IgD-negative memory B cell (primary cell): ENCODE measurements around the gene CYP2D6. TPM values are rescaled to one million over a fixed set of nuclear protein-coding genes. Genes with fewer than 3 reads are reported as not detected.

ENCODE experiments used
- H3K27ac Mint-ChIP-seq, 3 donors: one replicate each; pipeline ENCODE4 v1.8.0; 2020 to 2022; ENCODE audit warnings: mild to moderate bottlenecking in 3 of 3, mixed read lengths in 3 of 3, moderate library complexity in 1 of 3
- H3K27me3 Mint-ChIP-seq: one replicate; pipeline ENCODE4 v1.8.0; 2021; ENCODE audit warnings: mixed read lengths
- H3K36me3 Mint-ChIP-seq: one replicate; pipeline ENCODE4 v1.8.0; 2020; ENCODE audit warnings: mild to moderate bottlenecking, mixed read lengths
- H3K4me1 Mint-ChIP-seq, 3 donors: one replicate each; pipeline ENCODE4 v1.8.0; 2020 to 2022; ENCODE audit warnings: mixed read lengths in 3 of 3, mild to moderate bottlenecking in 1 of 3
- H3K4me3 Mint-ChIP-seq, 4 donors: one replicate each; pipeline ENCODE4 v1.8.0; 2020 to 2022; ENCODE audit warnings: mild to moderate bottlenecking in 4 of 4, mixed read lengths in 4 of 4, moderate library complexity in 3 of 4
- H3K9me3 Mint-ChIP-seq, 3 donors: one replicate each; pipeline ENCODE4 v1.8.0; 2020 to 2021; ENCODE audit warnings: mixed read lengths in 3 of 3, mild to moderate bottlenecking in 1 of 3
- polyA plus RNA-seq: library from polyadenylated mRNA; unstranded; fragments of 300-500 nt; fragmentation: Illumina TruSeq; gene quantifications from one replicate; pipeline ENCODE4 v1.2.3, GENCODE V29; 2021

CYP2D6 gene
- polyA plus RNA-seq, 1 donor from 2014 or later = not detected

GRCh38 chr22:42164901-42165300 lies 34.3 kb upstream of the CYP2D6 start:
- Mint-ChIP-seq H3K9me3 (no peaks in the 10 kb centered on the region), H3K4me3 (peak overlapping the region in 1 of 4 donors; percentile 20), H3K36me3 (no peaks in the 10 kb centered on the region), H3K27ac (no peak overlapping the region), H3K4me1 (peaks cover 3 to 6% (median 4%) of the 10 kb centered on the region in 3 donors), H3K27me3 (no peaks in the 10 kb centered on the region)

GRCh38 chr22:42163515-42163914 lies 32.9 kb upstream of the CYP2D6 start:
- Mint-ChIP-seq H3K27me3 (no peaks in the 10 kb centered on the region), H3K36me3 (no peaks in the 10 kb centered on the region), H3K4me3 (no peak overlapping the region), H3K9me3 (no peaks in the 10 kb centered on the region), H3K4me1 (no peaks in the 10 kb centered on the region), H3K27ac (no peak overlapping the region)

- no peak overlapping the region for H3K27ac Mint-ChIP-seq
- no peaks in the 10 kb centered on the region for H3K36me3 Mint-ChIP-seq
- H3K9me3 Mint-ChIP-seq = no peaks in the 10 kb centered on the region
- H3K27me3 Mint-ChIP-seq = no peaks in the 10 kb centered on the region
- no peak overlapping the region for H3K4me3 Mint-ChIP-seq
- H3K4me1 Mint-ChIP-seq = no peaks in the 10 kb centered on the region
Observed at GRCh38 chr22:42162728-42163489, 32.3 kb upstream of the CYP2D6 start.

- Mint-ChIP-seq H3K4me1 (no peaks in the 10 kb centered on the region), H3K27ac (no peak overlapping the region)
Observed at GRCh38 chr22:42160830-42161696, 30.5 kb upstream of the CYP2D6 start.

GRCh38 chr22:42160251-42160650 lies 29.6 kb upstream of the CYP2D6 start:
- Mint-ChIP-seq H3K27ac (no peak overlapping the region), H3K4me1 (no peaks in the 10 kb centered on the region), H3K9me3 (no peaks in the 10 kb centered on the region), H3K4me3 (no peak overlapping the region), H3K27me3 (no peaks in the 10 kb centered on the region), H3K36me3 (peaks cover 2% of the 10 kb centered on the region)

More at GRCh38 chr22:42160830-42161696, 30.5 kb upstream of the CYP2D6 start:
- Mint-ChIP-seq H3K36me3 (peaks cover 2% of the 10 kb centered on the region), H3K9me3 (no peaks in the 10 kb centered on the region), H3K4me3 (no peak overlapping the region), H3K27me3 (no peaks in the 10 kb centered on the region)

GRCh38 chr22:42158456-42159132 lies 28.0 kb upstream of the CYP2D6 start:
- Mint-ChIP-seq H3K4me3 (no peak overlapping the region), H3K9me3 (no peaks in the 10 kb centered on the region), H3K4me1 (no peaks in the 10 kb centered on the region), H3K27me3 (no peaks in the 10 kb centered on the region), H3K36me3 (peaks cover 2% of the 10 kb centered on the region), H3K27ac (no peak overlapping the region)

- Mint-ChIP-seq H3K27me3 (no peaks in the 10 kb centered on the region), H3K9me3 (no peaks in the 10 kb centered on the region), H3K36me3 (peaks cover 2% of the 10 kb centered on the region), H3K27ac (no peak overlapping the region), H3K4me1 (no peaks in the 10 kb centered on the region), H3K4me3 (no peak overlapping the region)
Observed at GRCh38 chr22:42156598-42156997, 26.0 kb upstream of the CYP2D6 start.

- no peaks in the 10 kb centered on the region for H3K4me1 Mint-ChIP-seq
- no peaks in the 10 kb centered on the region for H3K9me3 Mint-ChIP-seq
- H3K27ac Mint-ChIP-seq = no peak overlapping the region
- H3K36me3 Mint-ChIP-seq = peaks cover 2% of the 10 kb centered on the region
- H3K4me3 Mint-ChIP-seq = no peak overlapping the region
- no peaks in the 10 kb centered on the region for H3K27me3 Mint-ChIP-seq
Observed at GRCh38 chr22:42156121-42156520, 25.5 kb upstream of the CYP2D6 start.

GRCh38 chr22:42155053-42155543 lies 24.5 kb upstream of the CYP2D6 start:
- no peaks in the 10 kb centered on the region for H3K27me3 Mint-ChIP-seq
- H3K27ac Mint-ChIP-seq = no peak overlapping the region
- no peaks in the 10 kb centered on the region for H3K4me1 Mint-ChIP-seq
- H3K9me3 Mint-ChIP-seq = no peaks in the 10 kb centered on the region
- H3K4me3 Mint-ChIP-seq = no peak overlapping the region
- H3K36me3 Mint-ChIP-seq = peaks cover 2% of the 10 kb centered on the region

- Mint-ChIP-seq H3K36me3 (peaks cover 4% of the 10 kb centered on the region), H3K27ac (peak overlapping the region in 1 of 3 donors; percentile 66), H3K4me1 (no peaks in the 10 kb centered on the region), H3K4me3 (no peak overlapping the region), H3K9me3 (no peaks in the 10 kb centered on the region), H3K27me3 (no peaks in the 10 kb centered on the region)
Observed at GRCh38 chr22:42154293-42155052, 23.9 kb upstream of the CYP2D6 start.

- Mint-ChIP-seq H3K27me3 (no peaks in the 10 kb centered on the region), H3K36me3 (peaks cover 8% of the 10 kb centered on the region), H3K4me3 (no peak overlapping the region), H3K9me3 (no peaks in the 10 kb centered on the region), H3K4me1 (no peaks in the 10 kb centered on the region), H3K27ac (no peak overlapping the region)
Observed at GRCh38 chr22:42152661-42153270, 22.2 kb upstream of the CYP2D6 start.

GRCh38 chr22:42151924-42152635 lies 21.5 kb upstream of the CYP2D6 start:
- H3K27ac Mint-ChIP-seq = peak overlapping the region in 1 of 3 donors; percentile 20
- H3K4me3 Mint-ChIP-seq = peak overlapping the region in 1 of 4 donors; percentile 4
- peaks cover 10% of the 10 kb centered on the region for H3K36me3 Mint-ChIP-seq
- no peaks in the 10 kb centered on the region for H3K9me3 Mint-ChIP-seq
- H3K4me1 Mint-ChIP-seq = peaks cover 0 to under 1% (median 0%) of the 10 kb centered on the region in 3 donors
- H3K27me3 Mint-ChIP-seq = no peaks in the 10 kb centered on the region

- Mint-ChIP-seq H3K36me3 (peaks cover 12% of the 10 kb centered on the region), H3K4me3 (no peak overlapping the region), H3K9me3 (no peaks in the 10 kb centered on the region), H3K27me3 (no peaks in the 10 kb centered on the region), H3K4me1 (peaks cover 0 to 1% (median 0%) of the 10 kb centered on the region in 3 donors), H3K27ac (no peak overlapping the region)
Observed at GRCh38 chr22:42150727-42151590, 20.3 kb upstream of the CYP2D6 start.
